SU-DHL-6 (cell line): ENCODE data around the gene CHMP1B.

Experiments
- H2AFZ ChIP-seq: fragments of 200-600 bp; sonication (generic); 2 replicates; pipeline ENCODE4 v1.6.1; 2014; ENCODE audit warnings: low read depth, mild to moderate bottlenecking, moderate library complexity, mixed read lengths, antibody characterized with exemption, low read length; ENCODE audit not compliant: severe bottlenecking
- H3F3A ChIP-seq: fragments of 200-600 bp; shearing (Covaris generic); 2 replicates; pipeline ENCODE4 v1.6.0; 2016; ENCODE audit warnings: antibody characterized with exemption, mild to moderate bottlenecking; ENCODE audit not compliant: insufficient read depth
- H3K27ac ChIP-seq: fragments of 200-600 bp; sonication (generic); 2 replicates; pipeline ENCODE4 v1.5.1; 2016; ENCODE audit warnings: low read depth, mild to moderate bottlenecking, low read length, moderate library complexity, mixed read lengths
- H3K27me3 ChIP-seq: fragments of 200-600 bp; sonication (generic), shearing (Covaris generic); 2 replicates; pipeline ENCODE4 v1.6.0; 2014; ENCODE audit warnings: mild to moderate bottlenecking, low read length
- H3K36me3 ChIP-seq: fragments of 200-600 bp; sonication (generic); 2 replicates; pipeline ENCODE4 v1.6.1; 2014; ENCODE audit warnings: mild to moderate bottlenecking, low read length, mixed read lengths
- H3K4me2 ChIP-seq: fragments of 300-600, 200-600 bp; shearing (Covaris generic), sonication (generic); 2 replicates; pipeline ENCODE4 v1.6.0; 2014; ENCODE audit warnings: low read length, low read depth, mild to moderate bottlenecking; ENCODE audit not compliant: poor library complexity, severe bottlenecking
- H3K4me3 ChIP-seq: fragments of 200-600 bp; sonication (generic); 2 replicates; pipeline ENCODE4 v1.5.1; 2014; ENCODE audit warnings: antibody characterized with exemption, low read length, mild to moderate bottlenecking, mixed read lengths; ENCODE audit not compliant: insufficient read depth, poor library complexity, severe bottlenecking
- H3K79me2 ChIP-seq: fragments of 200-600 bp; sonication (generic); 2 replicates; pipeline ENCODE4 v1.6.1; 2014; ENCODE audit warnings: mild to moderate bottlenecking, low read length, moderate library complexity; ENCODE audit not compliant: insufficient read depth
- H3K9ac ChIP-seq: fragments of 200-600 bp; sonication (generic); 2 replicates; pipeline ENCODE4 v1.7.0; 2014; ENCODE audit warnings: mild to moderate bottlenecking, low read length
- H3K9me2 ChIP-seq: fragments of 200-600 bp; sonication (generic); replicated peaks from 2 replicates; pipeline ENCODE4 v1.6.1; 2014; ENCODE audit warnings: low read length; ENCODE audit not compliant: insufficient read depth
- H3K9me3 ChIP-seq: fragments of 200-600 bp; sonication (generic); 2 replicates; pipeline ENCODE4 v1.6.1; 2014; ENCODE audit warnings: low read length, mixed read lengths; ENCODE audit not compliant: insufficient read depth
- H4K20me1 ChIP-seq: fragments of 200-600 bp; sonication (generic); 2 replicates; pipeline ENCODE4 v1.6.1; 2014; ENCODE audit warnings: low read depth, mild to moderate bottlenecking, antibody characterized with exemption, low read length, moderate library complexity, mixed read lengths
- EZH2phosphoT487 ChIP-seq: fragments of 200-600 bp; sonication (generic), shearing (Covaris generic); conservative IDR thresholded peaks from 2 replicates; pipeline ENCODE4 v1.6.1; 2018; ENCODE audit warnings: mild to moderate bottlenecking, antibody characterized with exemption, low read length, moderate library complexity, mixed read lengths
- TF ChIP-seq, protein P1 (sequence below): fragments of 200-600 bp; sonication (generic); IDR thresholded peaks from one replicate; pipeline ENCODE4 v1.5.1; 2017; ENCODE audit warnings: antibody characterized with exemption, mild to moderate bottlenecking, low read length, moderate library complexity; ENCODE audit not compliant: insufficient read depth, poor library complexity, severe bottlenecking

CHMP1B gene

GRCh38 chr18:11868230-11868629 is 17.0 kb downstream of the CHMP1B start:
- Histone ChIP-seq H4K20me1 (no peaks in the 10 kb centered on the region), H3K36me3 (no peaks in the 10 kb centered on the region), H3K9me2 (no peaks in the 10 kb centered on the region), H3K9me3 (no peaks in the 10 kb centered on the region), H3K9ac (no peak overlapping the region), H3F3A (no peaks in the 10 kb centered on the region), H3K27me3 (no peaks in the 10 kb centered on the region), H3K27ac (no peak overlapping the region), H3K79me2 (no peaks in the 10 kb centered on the region), H3K4me3 (no peak overlapping the region), H3K4me2 (no peak overlapping the region), H2AFZ (no peak overlapping the region)
- TF ChIP-seq EZH2phosphoT487 = no peak
- TF ChIP-seq, protein P1, sequence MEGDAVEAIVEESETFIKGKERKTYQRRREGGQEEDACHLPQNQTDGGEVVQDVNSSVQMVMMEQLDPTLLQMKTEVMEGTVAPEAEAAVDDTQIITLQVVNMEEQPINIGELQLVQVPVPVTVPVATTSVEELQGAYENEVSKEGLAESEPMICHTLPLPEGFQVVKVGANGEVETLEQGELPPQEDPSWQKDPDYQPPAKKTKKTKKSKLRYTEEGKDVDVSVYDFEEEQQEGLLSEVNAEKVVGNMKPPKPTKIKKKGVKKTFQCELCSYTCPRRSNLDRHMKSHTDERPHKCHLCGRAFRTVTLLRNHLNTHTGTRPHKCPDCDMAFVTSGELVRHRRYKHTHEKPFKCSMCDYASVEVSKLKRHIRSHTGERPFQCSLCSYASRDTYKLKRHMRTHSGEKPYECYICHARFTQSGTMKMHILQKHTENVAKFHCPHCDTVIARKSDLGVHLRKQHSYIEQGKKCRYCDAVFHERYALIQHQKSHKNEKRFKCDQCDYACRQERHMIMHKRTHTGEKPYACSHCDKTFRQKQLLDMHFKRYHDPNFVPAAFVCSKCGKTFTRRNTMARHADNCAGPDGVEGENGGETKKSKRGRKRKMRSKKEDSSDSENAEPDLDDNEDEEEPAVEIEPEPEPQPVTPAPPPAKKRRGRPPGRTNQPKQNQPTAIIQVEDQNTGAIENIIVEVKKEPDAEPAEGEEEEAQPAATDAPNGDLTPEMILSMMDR = no peak

- Histone ChIP-seq H3K27ac (no peak overlapping the region), H3K4me3 (no peak overlapping the region), H3K9me3 (no peaks in the 10 kb centered on the region), H3K9me2 (no peaks in the 10 kb centered on the region), H3K27me3 (no peaks in the 10 kb centered on the region), H2AFZ (no peak overlapping the region), H3F3A (no peaks in the 10 kb centered on the region), H3K4me2 (no peak overlapping the region), H4K20me1 (no peaks in the 10 kb centered on the region), H3K9ac (no peak overlapping the region), H3K36me3 (no peaks in the 10 kb centered on the region), H3K79me2 (no peaks in the 10 kb centered on the region)
- TF ChIP-seq EZH2phosphoT487 = no peak
- TF ChIP-seq, protein P1 = no peak
Observed at GRCh38 chr18:11871501-11871900, 20.3 kb downstream of the CHMP1B start.

GRCh38 chr18:11872479-11873136 is 21.4 kb downstream of the CHMP1B start:
- H2AFZ ChIP-seq = no peak overlapping the region
- no peaks in the 10 kb centered on the region for H4K20me1 ChIP-seq
- no peaks in the 10 kb centered on the region for H3K79me2 ChIP-seq
- H3K4me3 ChIP-seq = no peak overlapping the region
- no peaks in the 10 kb centered on the region for H3K9me3 ChIP-seq
- H3K4me2 ChIP-seq = no peak overlapping the region
- H3K9me2 ChIP-seq = no peaks in the 10 kb centered on the region
- no peaks in the 10 kb centered on the region for H3K27me3 ChIP-seq
- H3K27ac ChIP-seq = no peak overlapping the region
- H3F3A ChIP-seq = no peaks in the 10 kb centered on the region
- TF ChIP-seq, protein P1 = no peak
- no peak for TF ChIP-seq EZH2phosphoT487
- H3K36me3 ChIP-seq = no peaks in the 10 kb centered on the region
- H3K9ac ChIP-seq = no peak overlapping the region
